Memory B cell (primary cell): Measurements from ENCODE around the gene COMMD9.

ENCODE experiments used
- ATAC-seq: fragments of 150-1000 bp; cut with Tn5 transposase; 2 replicates; pipeline ENCODE4 v1.10.0; 2021; ENCODE audit warnings: low read depth, mild to moderate bottlenecking, moderate library complexity
- DNase-seq, 2 donors: peaks; one replicate each; pipeline ENCODE4 v3.0.0; 2022; ENCODE audit warnings: low spot score in 2 of 2
- H3K27ac Mint-ChIP-seq: one replicate; pipeline ENCODE4 v1.8.0; 2022; ENCODE audit warnings: mild to moderate bottlenecking, moderate library complexity, mixed read lengths
- H3K27me3 Mint-ChIP-seq: one replicate; pipeline ENCODE4 v1.8.0; 2022; ENCODE audit warnings: mixed read lengths
- H3K36me3 Mint-ChIP-seq: one replicate; pipeline ENCODE4 v1.8.0; 2022; ENCODE audit warnings: mild to moderate bottlenecking, mixed read lengths
- H3K4me1 Mint-ChIP-seq: one replicate; pipeline ENCODE4 v1.8.0; 2022; ENCODE audit warnings: mixed read lengths
- H3K4me3 Mint-ChIP-seq: one replicate; pipeline ENCODE4 v1.8.0; 2022; ENCODE audit warnings: mild to moderate bottlenecking, moderate library complexity, mixed read lengths
- H3K9me3 Mint-ChIP-seq: one replicate; pipeline ENCODE4 v1.8.0; 2022; ENCODE audit warnings: mixed read lengths

COMMD9 gene

DNA sequence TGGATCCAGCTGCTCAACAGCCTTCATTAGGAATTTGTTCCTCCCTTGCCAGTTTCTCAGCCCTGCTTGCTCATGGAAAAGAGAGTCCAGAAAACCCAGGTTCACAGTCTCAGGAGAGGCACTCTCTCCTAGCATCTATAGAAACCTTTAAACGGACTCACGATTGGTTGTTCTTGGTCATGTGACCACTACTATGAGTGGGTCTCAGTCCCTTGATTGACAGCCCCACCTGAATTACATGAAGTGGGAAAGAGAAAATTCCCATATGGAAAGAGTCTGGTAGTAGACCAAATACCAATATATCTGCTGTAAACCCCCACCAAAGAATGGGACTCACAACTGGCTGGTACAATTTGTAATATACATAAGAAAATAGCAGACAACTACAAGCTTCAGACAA, 54.4 kb downstream of the COMMD9 start:
- Mint-ChIP-seq H3K4me1 (no peaks in the 10 kb centered on the region), H3K36me3 (no peaks in the 10 kb centered on the region), H3K27ac (no peak overlapping the region), H3K9me3 (no peaks in the 10 kb centered on the region), H3K27me3 (peaks cover 2% of the 10 kb centered on the region), H3K4me3 (no peak overlapping the region)
- ATAC-seq (no peak), DNase-seq (no peak)

DNA sequence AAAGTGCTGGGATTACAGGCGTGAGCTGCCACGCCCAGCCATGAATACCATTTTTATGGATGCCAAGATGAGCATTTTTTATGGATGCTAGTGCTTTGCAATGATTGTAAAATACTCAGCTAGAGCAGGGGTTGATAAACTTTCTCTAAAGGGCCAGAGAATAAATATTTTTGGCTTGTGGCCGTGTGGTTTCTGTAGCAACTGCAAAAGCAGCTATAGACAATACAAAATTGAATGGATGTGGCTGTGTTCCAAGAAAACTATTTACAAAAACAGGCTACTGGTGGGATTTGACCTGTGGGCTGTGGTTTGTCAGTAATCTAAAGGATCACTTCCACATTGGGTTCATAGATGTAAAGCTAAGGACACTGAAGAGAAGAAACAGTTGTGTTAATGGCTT, 56.0 kb downstream of the COMMD9 start:
- Mint-ChIP-seq H3K27me3 (peaks cover 2% of the 10 kb centered on the region), H3K9me3 (no peaks in the 10 kb centered on the region), H3K36me3 (no peaks in the 10 kb centered on the region), H3K4me3 (no peak overlapping the region), H3K27ac (no peak overlapping the region), H3K4me1 (no peaks in the 10 kb centered on the region)
- no peak for DNase-seq
- ATAC-seq, result no peak

DNA sequence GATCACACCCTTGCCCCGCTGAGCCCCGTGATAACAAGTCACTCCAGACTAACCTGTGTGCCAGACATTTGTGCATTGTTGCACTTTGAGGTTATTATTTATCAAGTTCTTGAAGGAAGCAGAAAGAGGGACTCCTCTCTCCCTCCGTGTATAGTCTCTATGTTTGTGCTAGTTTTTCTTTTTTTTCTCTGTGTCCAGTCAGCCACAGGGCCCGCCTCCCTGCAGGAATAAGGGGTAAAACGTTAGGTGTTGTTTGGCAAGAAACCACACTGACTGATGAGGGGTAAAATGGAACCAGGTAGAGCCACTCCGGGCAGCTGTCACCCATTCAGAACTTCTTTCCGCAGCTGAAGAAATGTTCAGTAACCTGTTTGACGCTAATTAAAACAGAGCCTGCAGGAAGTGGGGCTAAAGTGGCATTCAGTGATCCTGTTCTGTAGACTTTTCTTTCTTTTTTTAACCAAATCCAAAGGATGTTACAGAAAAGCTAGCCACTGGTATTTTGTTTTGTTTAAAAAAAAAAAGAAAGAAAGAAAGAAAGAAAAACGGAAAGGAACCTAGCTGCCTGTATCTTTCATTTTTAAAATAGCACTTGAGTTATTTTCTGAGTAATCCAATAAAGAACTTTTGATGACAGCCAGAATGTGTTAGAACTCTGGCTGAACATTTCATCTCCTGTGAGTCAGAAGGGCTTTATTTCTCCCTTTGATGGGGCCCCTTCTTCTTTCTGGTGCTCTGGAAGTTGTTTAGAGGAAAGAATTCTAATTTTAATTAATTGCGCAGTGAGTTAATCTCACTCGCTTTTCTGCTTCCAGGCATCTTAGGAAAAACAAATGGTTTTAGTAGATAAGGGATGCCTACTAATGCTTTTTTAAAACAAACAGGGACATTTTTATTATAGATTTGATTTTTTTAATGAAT, 58.2 kb downstream of the COMMD9 start:
- Mint-ChIP-seq H3K4me3 (no peak overlapping the region), H3K27me3 (no peaks in the 10 kb centered on the region), H3K36me3 (no peaks in the 10 kb centered on the region), H3K9me3 (no peaks in the 10 kb centered on the region), H3K27ac (no peak overlapping the region), H3K4me1 (no peaks in the 10 kb centered on the region)
- ATAC-seq, result no peak
- DNase-seq, result no peak

DNA sequence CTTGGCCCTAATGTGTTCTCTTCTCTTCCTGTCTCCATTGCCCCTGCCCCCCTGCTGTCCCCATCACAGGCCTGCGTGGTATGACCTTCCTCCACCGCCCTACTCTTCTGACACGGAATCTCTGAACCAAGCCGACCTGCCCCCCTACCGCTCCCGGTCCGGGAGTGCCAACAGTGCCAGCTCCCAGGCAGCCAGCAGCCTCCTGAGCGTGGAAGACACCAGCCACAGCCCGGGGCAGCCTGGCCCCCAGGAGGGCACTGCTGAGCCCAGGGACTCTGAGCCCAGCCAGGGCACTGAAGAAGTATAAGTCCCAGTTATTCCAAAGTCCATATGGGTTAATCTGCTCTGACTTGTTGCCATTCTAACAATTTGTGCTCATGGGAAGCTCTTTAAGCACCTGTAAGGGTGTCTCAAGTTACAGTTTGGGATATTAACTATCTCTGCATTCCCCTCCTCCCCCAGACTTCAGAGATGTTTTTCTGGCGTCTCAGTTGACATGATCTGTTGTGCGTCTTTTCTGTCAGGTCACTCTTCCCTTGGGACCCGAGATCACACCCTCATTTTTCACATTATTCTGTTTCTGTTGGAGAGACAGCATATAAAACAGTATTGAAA, 60.0 kb downstream of the COMMD9 start:
- ATAC-seq (no peak), DNase-seq (no peak)
- Mint-ChIP-seq H3K4me1 (no peaks in the 10 kb centered on the region), H3K27ac (no peak overlapping the region), H3K36me3 (no peaks in the 10 kb centered on the region), H3K9me3 (no peaks in the 10 kb centered on the region), H3K4me3 (no peak overlapping the region), H3K27me3 (no peaks in the 10 kb centered on the region)

DNA sequence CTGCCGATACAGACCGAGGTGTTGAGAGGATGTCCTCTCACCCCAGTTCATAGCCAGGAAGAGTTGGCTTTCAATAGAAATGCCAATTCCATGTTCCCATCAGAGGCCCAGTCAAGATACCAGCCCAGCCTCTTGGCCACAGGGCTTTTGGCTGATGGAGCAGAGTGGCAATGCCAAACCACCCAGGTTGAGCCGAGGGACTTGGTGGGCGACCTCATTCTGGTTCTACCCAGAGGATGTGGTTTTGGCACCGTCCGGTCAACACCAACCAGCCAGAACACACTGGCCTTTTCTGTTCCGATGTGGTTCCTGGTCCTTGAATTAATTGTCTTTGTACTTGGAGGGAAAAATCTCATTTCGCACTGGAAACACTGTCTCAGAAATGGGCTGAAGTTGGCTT, 60.5 kb downstream of the COMMD9 start:
- no peaks in the 10 kb centered on the region for H3K4me1 Mint-ChIP-seq
- no peaks in the 10 kb centered on the region for H3K36me3 Mint-ChIP-seq
- no peak for ATAC-seq
- DNase-seq, result no peak
- no peaks in the 10 kb centered on the region for H3K27me3 Mint-ChIP-seq
- H3K9me3 Mint-ChIP-seq, result no peaks in the 10 kb centered on the region
- H3K4me3 Mint-ChIP-seq, result no peak overlapping the region
- H3K27ac Mint-ChIP-seq, result no peak overlapping the region

DNA sequence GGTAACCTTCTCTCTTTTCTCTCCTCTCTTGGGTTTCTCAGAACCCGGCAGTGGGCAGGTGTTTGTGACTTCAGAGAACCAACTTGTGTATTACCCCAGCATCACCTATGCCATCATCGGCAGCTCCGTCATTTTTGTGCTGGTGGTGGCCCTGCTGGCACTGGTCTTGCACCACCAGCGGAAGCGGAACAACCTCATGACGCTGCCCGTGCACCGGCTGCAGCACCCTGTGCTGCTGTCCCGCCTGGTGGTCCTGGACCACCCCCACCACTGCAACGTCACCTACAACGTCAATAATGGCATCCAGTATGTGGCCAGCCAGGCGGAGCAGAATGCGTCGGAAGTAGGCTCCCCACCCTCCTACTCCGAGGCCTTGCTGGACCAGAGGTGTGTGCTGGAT, 62.2 kb downstream of the COMMD9 start:
- H3K4me3 Mint-ChIP-seq, result no peak overlapping the region
- ATAC-seq (no peak), DNase-seq (no peak)
- no peaks in the 10 kb centered on the region for H3K4me1 Mint-ChIP-seq
- no peaks in the 10 kb centered on the region for H3K9me3 Mint-ChIP-seq
- no peak overlapping the region for H3K27ac Mint-ChIP-seq
- H3K27me3 Mint-ChIP-seq, result no peaks in the 10 kb centered on the region
- H3K36me3 Mint-ChIP-seq, result no peaks in the 10 kb centered on the region

DNA sequence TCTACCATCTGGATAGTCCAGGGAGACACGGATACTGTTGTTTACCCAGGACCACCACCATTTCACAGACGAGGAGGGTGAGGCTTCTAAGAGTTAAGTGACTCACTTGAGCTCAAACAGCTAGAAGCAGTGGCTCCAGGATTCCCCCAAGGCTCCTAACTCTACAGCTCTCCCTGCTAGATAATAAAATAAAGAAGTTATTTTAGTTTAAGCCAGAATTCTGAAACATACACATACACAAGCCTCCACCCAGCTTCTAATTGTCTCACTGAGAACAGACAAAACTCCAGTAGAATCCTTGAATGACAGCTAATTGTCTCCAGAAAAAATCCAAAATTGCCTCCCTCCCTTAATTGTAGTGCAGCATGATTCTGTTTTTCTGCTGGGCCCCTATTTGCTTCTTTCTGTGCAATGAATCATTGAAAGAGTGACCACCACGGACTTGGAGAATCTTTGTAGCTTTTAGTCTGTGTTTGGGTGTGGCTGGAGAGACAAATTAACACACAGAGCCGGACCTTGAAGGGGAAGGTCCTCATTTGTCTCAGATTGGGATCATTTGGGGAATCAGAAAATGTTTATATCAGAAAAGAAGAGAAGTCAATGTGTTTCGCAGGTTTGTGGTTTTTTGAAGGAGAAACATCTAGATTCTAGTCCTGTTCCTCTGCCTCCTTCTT, 64.9 kb downstream of the COMMD9 start:
- Mint-ChIP-seq H3K27me3 (no peaks in the 10 kb centered on the region), H3K4me3 (no peak overlapping the region), H3K36me3 (no peaks in the 10 kb centered on the region), H3K27ac (no peak overlapping the region), H3K9me3 (peaks cover 7% of the 10 kb centered on the region), H3K4me1 (no peaks in the 10 kb centered on the region)
- ATAC-seq (no peak), DNase-seq (no peak)

DNA sequence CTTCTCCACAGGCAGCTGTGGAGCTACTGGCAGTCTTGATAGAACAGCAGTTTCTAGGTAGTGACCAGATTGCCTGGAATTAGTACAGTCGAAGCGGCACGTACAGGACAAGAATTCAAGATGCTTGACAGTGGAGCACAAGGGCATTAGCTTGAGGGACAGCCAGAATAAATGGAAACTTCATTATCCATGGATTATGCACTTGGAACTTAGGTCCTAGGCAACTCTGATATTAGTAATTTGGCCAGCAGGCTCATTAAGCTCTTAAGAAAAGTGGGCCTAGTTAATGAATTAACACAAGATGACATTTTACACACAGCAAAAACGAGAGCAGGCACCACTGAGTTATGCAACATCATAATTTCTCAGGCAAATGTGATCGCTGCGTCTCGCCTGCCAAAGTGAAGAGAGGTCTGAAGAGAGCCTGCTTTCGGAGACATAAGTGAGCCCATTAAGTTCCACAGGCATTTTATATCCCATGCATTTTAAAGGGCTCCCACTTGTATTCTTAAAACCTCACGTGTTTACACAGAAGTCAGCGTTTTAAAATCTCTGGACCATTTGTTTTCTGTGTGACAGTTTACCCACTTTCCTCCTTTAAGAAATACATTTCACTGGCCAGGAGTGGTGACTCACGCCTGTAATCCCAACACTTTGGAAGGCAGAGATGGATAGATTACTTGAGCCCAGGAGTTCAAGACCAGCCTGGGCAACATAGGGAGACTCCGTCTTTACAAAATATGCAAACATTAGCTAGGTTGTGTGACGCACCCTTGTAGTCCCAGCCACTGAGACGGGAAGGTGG, 66.2 kb downstream of the COMMD9 start:
- no peak overlapping the region for H3K27ac Mint-ChIP-seq
- ATAC-seq (no peak), DNase-seq (no peak)
- H3K4me1 Mint-ChIP-seq, result no peaks in the 10 kb centered on the region
- H3K4me3 Mint-ChIP-seq, result no peak overlapping the region
- peaks cover 7% of the 10 kb centered on the region for H3K9me3 Mint-ChIP-seq
- H3K27me3 Mint-ChIP-seq, result no peaks in the 10 kb centered on the region
- no peaks in the 10 kb centered on the region for H3K36me3 Mint-ChIP-seq
